ENCODE measurements around the gene CFAP61. TPM values are rescaled to one million over a fixed set of nuclear protein-coding genes. Genes with fewer than 3 reads are reported as not detected.
"Not testable (repeated sequence)": the region's sequence is repeated elsewhere in the genome, so short reads cannot be mapped to it uniquely, and the experiment has no call there.

Gene CFAP61
- total RNA-seq, 1 experiment from 2014 or later: not detected

- no peaks in the 10 kb centered on the region for H4K20me1 ChIP-seq (ENCODE audit: low read length)
- no peaks in the 10 kb centered on the region for H3F3A ChIP-seq (ENCODE audit: low read length, unreplicated experiment)
- ChIA-PET POLR2A (ENCODE audit: unreplicated experiment) (no interaction called here), CTCF (no interaction called here)
- BruUV-seq (replicated peaks): no TSS peak
- H3K79me2 ChIP-seq (ENCODE audit: low read length): no peaks in the 10 kb centered on the region
- H3K27ac ChIP-seq (ENCODE audit: low read length): no peak overlapping the region
- H3K4me3 ChIP-seq (ENCODE audit: low read length): no peak overlapping the region
- peaks cover 87% of the 10 kb centered on the region for H3K27me3 ChIP-seq (ENCODE audit: low read length)
- no peaks in the 10 kb centered on the region for H3K9me2 ChIP-seq (replicated peaks; ENCODE audit: low read length)
- H2AFZ ChIP-seq (ENCODE audit: low read length): no peak overlapping the region
- H3K9ac ChIP-seq (ENCODE audit: low read length): no peak overlapping the region
- no peaks in the 10 kb centered on the region for H3K36me3 ChIP-seq (ENCODE audit: low read depth, low read length)
- no peaks in the 10 kb centered on the region for H3K9me3 ChIP-seq (ENCODE audit: low read length)
- TF ChIP-seq, protein P1, sequence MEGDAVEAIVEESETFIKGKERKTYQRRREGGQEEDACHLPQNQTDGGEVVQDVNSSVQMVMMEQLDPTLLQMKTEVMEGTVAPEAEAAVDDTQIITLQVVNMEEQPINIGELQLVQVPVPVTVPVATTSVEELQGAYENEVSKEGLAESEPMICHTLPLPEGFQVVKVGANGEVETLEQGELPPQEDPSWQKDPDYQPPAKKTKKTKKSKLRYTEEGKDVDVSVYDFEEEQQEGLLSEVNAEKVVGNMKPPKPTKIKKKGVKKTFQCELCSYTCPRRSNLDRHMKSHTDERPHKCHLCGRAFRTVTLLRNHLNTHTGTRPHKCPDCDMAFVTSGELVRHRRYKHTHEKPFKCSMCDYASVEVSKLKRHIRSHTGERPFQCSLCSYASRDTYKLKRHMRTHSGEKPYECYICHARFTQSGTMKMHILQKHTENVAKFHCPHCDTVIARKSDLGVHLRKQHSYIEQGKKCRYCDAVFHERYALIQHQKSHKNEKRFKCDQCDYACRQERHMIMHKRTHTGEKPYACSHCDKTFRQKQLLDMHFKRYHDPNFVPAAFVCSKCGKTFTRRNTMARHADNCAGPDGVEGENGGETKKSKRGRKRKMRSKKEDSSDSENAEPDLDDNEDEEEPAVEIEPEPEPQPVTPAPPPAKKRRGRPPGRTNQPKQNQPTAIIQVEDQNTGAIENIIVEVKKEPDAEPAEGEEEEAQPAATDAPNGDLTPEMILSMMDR (conservative IDR thresholded peaks at IDR 0.05; ENCODE audit: low read depth, low read length): no peak
- no peak for TF ChIP-seq EZH2phosphoT487 (IDR thresholded peaks at IDR 0.05; ENCODE audit: borderline replicate concordance, low read length)
- no peak for TF ChIP-seq EZH2 (IDR thresholded peaks at IDR 0.05; ENCODE audit: low read length, unreplicated experiment)
- no peaks in the 10 kb centered on the region for H3K4me1 ChIP-seq (ENCODE audit: insufficient read depth, low read length)
- DNase-seq: no peak
- ATAC-seq: no peak
- intact Hi-C loops (cut with micrococcal nuclease): no loop called here
- no peak overlapping the region for H3K4me2 ChIP-seq (ENCODE audit: low read length)
These were observed 50.5 kb downstream of the CFAP61 start for GRCh38 chr20:20102716-20103258.

DNA sequence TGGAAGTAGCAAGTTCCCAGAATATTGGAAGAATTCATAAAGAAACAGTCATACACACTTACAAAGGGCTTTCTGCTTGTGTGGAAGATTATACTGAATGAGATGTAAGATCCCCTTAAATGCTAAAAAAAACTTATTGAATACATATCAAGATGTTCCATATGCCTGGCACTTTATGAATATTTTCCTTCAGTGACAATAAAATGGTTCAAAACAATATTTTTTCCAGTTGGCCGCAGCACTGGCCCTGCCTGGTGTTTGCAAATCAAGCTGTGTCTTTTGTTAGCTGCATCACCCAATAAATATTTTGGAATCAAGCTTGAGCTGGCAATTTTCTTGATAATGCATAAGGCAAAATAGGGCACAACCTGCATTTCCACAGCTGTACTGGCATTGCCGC is 51.2 kb downstream of the CFAP61 start:
- Histone ChIP-seq H3K9ac (ENCODE audit: low read length) (no peak overlapping the region), H2AFZ (ENCODE audit: low read length) (no peak overlapping the region), H4K20me1 (ENCODE audit: low read length) (no peaks in the 10 kb centered on the region), H3K79me2 (ENCODE audit: low read length) (no peaks in the 10 kb centered on the region), H3K4me1 (ENCODE audit: insufficient read depth, low read length) (no peaks in the 10 kb centered on the region), H3K27ac (ENCODE audit: low read length) (no peak overlapping the region), H3K27me3 (ENCODE audit: low read length) (peaks cover 85% of the 10 kb centered on the region), H3K36me3 (ENCODE audit: low read depth, low read length) (no peaks in the 10 kb centered on the region), H3K4me2 (ENCODE audit: low read length) (no peak overlapping the region), H3K4me3 (ENCODE audit: low read length) (no peak overlapping the region), H3K9me3 (ENCODE audit: low read length) (no peaks in the 10 kb centered on the region), H3F3A (ENCODE audit: low read length, unreplicated experiment) (no peaks in the 10 kb centered on the region), H3K9me2 (replicated peaks; ENCODE audit: low read length) (no peaks in the 10 kb centered on the region)
- ATAC-seq (no peak), DNase-seq (no peak)
- POLR2A ChIA-PET (ENCODE audit: unreplicated experiment): no interaction called here
- intact Hi-C loops (cut with micrococcal nuclease): no loop called here
- CTCF ChIA-PET: no interaction called here
- TF ChIP-seq, protein P1 (conservative IDR thresholded peaks at IDR 0.05; ENCODE audit: low read depth, low read length): no peak
- TF ChIP-seq EZH2phosphoT487 (IDR thresholded peaks at IDR 0.05; ENCODE audit: borderline replicate concordance, low read length): no peak
- no peak for TF ChIP-seq EZH2 (IDR thresholded peaks at IDR 0.05; ENCODE audit: low read length, unreplicated experiment)
- BruUV-seq (replicated peaks): no TSS peak

- H3K4me2 ChIP-seq (ENCODE audit: low read length); H3K27ac ChIP-seq (ENCODE audit: low read length); H3K79me2 ChIP-seq (ENCODE audit: low read length); DNase-seq; BruUV-seq (replicated peaks); H3K9me2 ChIP-seq (replicated peaks; ENCODE audit: low read length); H2AFZ ChIP-seq (ENCODE audit: low read length); intact Hi-C loops (cut with micrococcal nuclease); H3K36me3 ChIP-seq (ENCODE audit: low read depth, low read length); H3K4me1 ChIP-seq (ENCODE audit: insufficient read depth, low read length); H4K20me1 ChIP-seq (ENCODE audit: low read length); H3F3A ChIP-seq (ENCODE audit: low read length, unreplicated experiment); POLR2A ChIA-PET (ENCODE audit: unreplicated experiment); H3K9me3 ChIP-seq (ENCODE audit: low read length); CTCF ChIA-PET; H3K9ac ChIP-seq (ENCODE audit: low read length); ATAC-seq; H3K4me3 ChIP-seq (ENCODE audit: low read length): not testable (repeated sequence)
- peaks cover 10% of the 10 kb centered on the region; the same call in 1 of the 2 replicates for H3K27me3 ChIP-seq (ENCODE audit: low read length)
These were observed 70.9 kb downstream of the CFAP61 start for GRCh38 chr20:20123187-20123586.
